HG02884 (cell line): ENCODE data around the gene ARHGAP45.

Experiments used
- ATAC-seq: cut with Tn5 transposase; IDR thresholded peaks from one replicate; pipeline ENCODE4 v1.9.1; 2021; ENCODE audit warnings: mild to moderate bottlenecking, moderate library complexity; ENCODE audit not compliant: unreplicated experiment

ARHGAP45 gene

GRCh38 chr19:1054102-1055027 is 12.6 kb upstream of the ARHGAP45 start:
- no peak for ATAC-seq

- ATAC-seq = no peak
Observed at GRCh38 chr19:1055028-1055425, 11.9 kb upstream of the ARHGAP45 start.

GRCh38 chr19:1055886-1056620 is 10.9 kb upstream of the ARHGAP45 start:
- ATAC-seq = no peak

GRCh38 chr19:1057176-1057855 is 9.7 kb upstream of the ARHGAP45 start:
- ATAC-seq = no peak

GRCh38 chr19:1058112-1058511 is 8.9 kb upstream of the ARHGAP45 start:
- no peak for ATAC-seq

GRCh38 chr19:1060689-1061088 is 6.3 kb upstream of the ARHGAP45 start:
- no peak for ATAC-seq

- no peak for ATAC-seq
Observed at GRCh38 chr19:1061987-1062386, 5.0 kb upstream of the ARHGAP45 start.

- ATAC-seq = no peak
Observed at GRCh38 chr19:1062387-1063029, 4.5 kb upstream of the ARHGAP45 start.

- ATAC-seq = no peak
Observed at GRCh38 chr19:1063030-1063908, 3.7 kb upstream of the ARHGAP45 start.

GRCh38 chr19:1063909-1064660 is 2.9 kb upstream of the ARHGAP45 start:
- no peak for ATAC-seq

GRCh38 chr19:1064661-1065605 is 2.0 kb upstream of the ARHGAP45 start:
- ATAC-seq = no peak

- no peak for ATAC-seq
Observed at GRCh38 chr19:1065606-1066109, 1.3 kb upstream of the ARHGAP45 start.

- no peak for ATAC-seq
Observed at GRCh38 chr19:1066251-1066747, 668 bp upstream of the ARHGAP45 start.

- ATAC-seq = no peak
Observed at GRCh38 chr19:1067341-1067957, 482 bp downstream of the ARHGAP45 start.

GRCh38 chr19:1068009-1069001 is 1.3 kb downstream of the ARHGAP45 start:
- ATAC-seq = no peak
